Suprapubic skin (tissue), 4 donors: ENCODE data around the gene FCER2.

ENCODE experiments used
- POLR2A ChIP-seq, 2 donors: fragments of 450-650 bp; IDR thresholded peaks; one replicate each; pipeline ENCODE4 v1.6.1; 2017; ENCODE audit warnings: antibody characterized with exemption in 2 of 2, mild to moderate bottlenecking in 2 of 2, moderate library complexity in 2 of 2
- POLR2AphosphoS5 ChIP-seq, 3 donors: sonication (generic); formaldehyde crosslinking; IDR thresholded peaks; one replicate each; pipeline ENCODE4 v1.6.1; 2017; ENCODE audit warnings: antibody characterized with exemption in 3 of 3
- TF ChIP-seq, protein P1 (sequence below), 2 donors: fragments of 200-600 bp in 1 of 2; fragments of 450-650 bp in 1 of 2; sonication (generic) in 1 of 2; IDR thresholded peaks; one replicate each; pipeline ENCODE4 v1.5.1; 2016 to 2019; ENCODE audit warnings: antibody characterized with exemption in 2 of 2, mild to moderate bottlenecking in 1 of 2, moderate library complexity in 1 of 2

DNA sequence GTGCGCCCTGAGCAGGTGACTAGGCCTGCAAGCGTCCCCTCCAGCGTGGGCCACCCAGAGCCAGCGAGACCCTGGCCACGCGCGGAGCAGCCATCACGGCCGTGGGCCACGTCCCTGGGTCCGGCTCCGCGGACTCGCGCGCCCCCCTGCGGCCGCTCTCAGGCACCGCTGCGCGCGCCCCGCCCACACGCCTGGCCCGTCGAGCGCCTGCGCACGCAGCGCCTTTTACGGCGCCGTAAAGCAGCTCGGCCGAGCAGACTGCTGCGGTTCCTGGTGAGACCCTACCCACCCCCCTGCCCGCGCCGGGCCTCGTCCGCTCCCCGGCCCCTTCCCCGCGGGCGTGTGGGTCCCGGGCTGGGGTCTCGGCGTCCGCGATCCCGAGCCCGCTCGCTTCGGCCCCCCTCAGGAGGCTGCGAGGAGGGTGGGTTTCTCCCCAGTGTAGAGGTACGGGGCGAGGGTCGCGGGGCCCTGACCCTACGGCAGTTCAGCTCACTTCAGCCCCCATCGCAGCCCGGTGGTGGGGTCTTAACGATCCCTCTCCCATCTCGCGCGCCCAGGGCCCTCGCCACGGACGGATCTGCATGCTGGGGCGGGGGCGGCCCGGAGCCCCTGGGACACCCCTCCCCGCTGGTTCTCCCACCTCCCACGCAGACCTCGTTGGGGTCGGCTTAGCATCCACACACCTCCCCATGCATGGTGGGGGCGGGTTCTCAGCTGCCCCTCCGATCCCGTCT lies 21.2 kb downstream of the FCER2 start, which contains the start of gene TRAPPC5:
- TF ChIP-seq POLR2AphosphoS5 (IDR thresholded peaks at IDR 0.05) (no peak), POLR2A (IDR thresholded peaks at IDR 0.05) (no peak)
- TF ChIP-seq, protein P1, sequence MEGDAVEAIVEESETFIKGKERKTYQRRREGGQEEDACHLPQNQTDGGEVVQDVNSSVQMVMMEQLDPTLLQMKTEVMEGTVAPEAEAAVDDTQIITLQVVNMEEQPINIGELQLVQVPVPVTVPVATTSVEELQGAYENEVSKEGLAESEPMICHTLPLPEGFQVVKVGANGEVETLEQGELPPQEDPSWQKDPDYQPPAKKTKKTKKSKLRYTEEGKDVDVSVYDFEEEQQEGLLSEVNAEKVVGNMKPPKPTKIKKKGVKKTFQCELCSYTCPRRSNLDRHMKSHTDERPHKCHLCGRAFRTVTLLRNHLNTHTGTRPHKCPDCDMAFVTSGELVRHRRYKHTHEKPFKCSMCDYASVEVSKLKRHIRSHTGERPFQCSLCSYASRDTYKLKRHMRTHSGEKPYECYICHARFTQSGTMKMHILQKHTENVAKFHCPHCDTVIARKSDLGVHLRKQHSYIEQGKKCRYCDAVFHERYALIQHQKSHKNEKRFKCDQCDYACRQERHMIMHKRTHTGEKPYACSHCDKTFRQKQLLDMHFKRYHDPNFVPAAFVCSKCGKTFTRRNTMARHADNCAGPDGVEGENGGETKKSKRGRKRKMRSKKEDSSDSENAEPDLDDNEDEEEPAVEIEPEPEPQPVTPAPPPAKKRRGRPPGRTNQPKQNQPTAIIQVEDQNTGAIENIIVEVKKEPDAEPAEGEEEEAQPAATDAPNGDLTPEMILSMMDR (IDR thresholded peaks at IDR 0.05) = peak; percentile 91 to 100
